GM23338 (cell line): Measurements from ENCODE around the gene CENPP. TPM values are rescaled to one million over a fixed set of nuclear protein-coding genes. Genes with fewer than 3 reads are reported as not detected.

Source experiments
- ATAC-seq: fragments of 200-7000 bp; cut with Tn5 transposase; 3 replicates; pipeline ENCODE4 v1.9.1; 2020
- DNase-seq: peaks from one replicate; pipeline ENCODE4 v3.0.0-alpha.2; 2015; ENCODE audit warnings: low spot score
- H2AFZ ChIP-seq: fragments of 200-600 bp; sonication (generic); 2 replicates; pipeline ENCODE4 v1.8.0; 2016; ENCODE audit warnings: antibody characterized with exemption, mild to moderate bottlenecking, moderate library complexity
- H3F3A ChIP-seq: fragments of 200-600 bp; sonication (generic); replicated peaks from 2 replicates; pipeline ENCODE4 v1.8.0; 2017; ENCODE audit warnings: antibody characterized with exemption, mixed run types, low read depth
- H3K27ac ChIP-seq: fragments of 200-600 bp; sonication (generic); 2 replicates; pipeline ENCODE4 v1.6.1; 2016; ENCODE audit warnings: low read depth
- H3K27me3 ChIP-seq: fragments of 200-600 bp; sonication (generic); 2 replicates; pipeline ENCODE4 v1.8.0; 2016; ENCODE audit warnings: mild to moderate bottlenecking, mixed run types, moderate library complexity; ENCODE audit not compliant: insufficient read depth
- H3K36me3 ChIP-seq: fragments of 200-600 bp; sonication (generic); 2 replicates; pipeline ENCODE4 v1.8.0; 2016; ENCODE audit warnings: mild to moderate bottlenecking; ENCODE audit not compliant: insufficient read depth
- H3K4me1 ChIP-seq: fragments of 200-600 bp; sonication (generic); 2 replicates; pipeline ENCODE4 v1.8.0; 2016; ENCODE audit warnings: mild to moderate bottlenecking, moderate library complexity; ENCODE audit not compliant: insufficient read depth
- H3K4me2 ChIP-seq: fragments of 200-600 bp; sonication (generic); 2 replicates; pipeline ENCODE4 v1.7.1; 2017; ENCODE audit warnings: mixed run types
- H3K4me3 ChIP-seq: fragments of 200-600 bp; sonication (generic); 2 replicates; pipeline ENCODE4 v1.6.1; 2016; ENCODE audit warnings: mixed run types
- H3K79me2 ChIP-seq: fragments of 200-600 bp; sonication (generic); replicated peaks from 2 replicates; pipeline ENCODE4 v1.8.0; 2017; ENCODE audit warnings: mild to moderate bottlenecking; ENCODE audit not compliant: insufficient read depth
- H3K9me2 ChIP-seq: fragments of 200-600 bp; sonication (generic); 2 replicates; pipeline ENCODE4 v1.8.0; 2017; ENCODE audit not compliant: insufficient read depth
- H4K20me1 ChIP-seq: fragments of 200-600 bp; sonication (generic); replicated peaks from 2 replicates; pipeline ENCODE4 v1.8.0; 2017; ENCODE audit warnings: mild to moderate bottlenecking; ENCODE audit not compliant: insufficient read depth
- H3K27ac Mint-ChIP-seq: 2 replicates; pipeline ENCODE4 v1.8.0; 2020; ENCODE audit warnings: inconsistent platforms, mild to moderate bottlenecking, moderate library complexity, mixed read lengths
- H3K27me3 Mint-ChIP-seq: 3 replicates; pipeline ENCODE4 v1.8.0; 2022; ENCODE audit warnings: low read depth, mild to moderate bottlenecking, moderate library complexity, mixed read lengths, inconsistent platforms; ENCODE audit not compliant: insufficient read depth, poor library complexity
- H3K36me3 Mint-ChIP-seq: 3 replicates; pipeline ENCODE4 v1.8.0; 2021; ENCODE audit warnings: low read depth, mild to moderate bottlenecking, inconsistent platforms, moderate library complexity, mixed read lengths
- H3K4me1 Mint-ChIP-seq: 3 replicates; pipeline ENCODE4 v1.8.0; 2020; ENCODE audit warnings: mild to moderate bottlenecking, inconsistent platforms, mixed read lengths
- H3K4me3 Mint-ChIP-seq: 3 replicates; pipeline ENCODE4 v1.8.0; 2021; ENCODE audit warnings: moderate library complexity, mild to moderate bottlenecking, inconsistent platforms, mixed read lengths
- H3K9me3 Mint-ChIP-seq: 3 replicates; pipeline ENCODE4 v1.8.0; 2020; ENCODE audit warnings: moderate library complexity, mild to moderate bottlenecking, inconsistent platforms, mixed read lengths
- CREB1 ChIP-seq: fragments of 250-450 bp; sonication (Bioruptor Pico); IDR thresholded peaks from 2 replicates; pipeline ENCODE4 v1.5.0; 2020; ENCODE audit warnings: low read depth, mild to moderate bottlenecking, moderate library complexity
- CTCF ChIP-seq, 2 experiments: fragments of 200-600 bp in 1 of 2; sonication (generic) in 1 of 2; conservative IDR thresholded peaks; 2 replicates each; pipeline versions ENCODE4 v1.5.1 to v1.6.1; 2016 to 2017; ENCODE audit warnings: antibody characterized with exemption in 2 of 2, low read depth in 2 of 2, mild to moderate bottlenecking in 2 of 2, moderate library complexity in 1 of 2
- EZH2 ChIP-seq: fragments of 200-600 bp; sonication (generic); IDR thresholded peaks from one replicate; pipeline ENCODE4 v1.8.0; 2017; ENCODE audit warnings: antibody characterized with exemption, mild to moderate bottlenecking, low read depth; ENCODE audit not compliant: unreplicated experiment
- EZH2phosphoT487 ChIP-seq: fragments of 200-600 bp; sonication (generic); IDR thresholded peaks from one replicate; pipeline ENCODE4 v1.8.1; 2018; ENCODE audit warnings: antibody characterized with exemption; ENCODE audit not compliant: unreplicated experiment
- JUNB ChIP-seq: IDR thresholded peaks from one replicate; pipeline ENCODE4 v1.6.1; 2016; ENCODE audit warnings: antibody characterized with exemption; ENCODE audit not compliant: unreplicated experiment
- NANOG ChIP-seq: IDR thresholded peaks from 2 replicates; pipeline ENCODE4 v1.6.1; 2016; ENCODE audit warnings: antibody characterized with exemption, borderline replicate concordance
- POLR2AphosphoS5 ChIP-seq: IDR thresholded peaks from 2 replicates; pipeline ENCODE4 v1.6.1; 2016; ENCODE audit warnings: antibody characterized with exemption, low read depth
- REST ChIP-seq: IDR thresholded peaks from one replicate; pipeline ENCODE4 v1.6.1; 2018; ENCODE audit warnings: antibody characterized with exemption; ENCODE audit not compliant: unreplicated experiment
- STAT1 ChIP-seq: IDR thresholded peaks from one replicate; pipeline ENCODE4 v1.6.1; 2016; ENCODE audit warnings: antibody characterized with exemption; ENCODE audit not compliant: unreplicated experiment
- ZNF114 ChIP-seq: fragments of 250-450 bp; sonication (Bioruptor Pico); IDR thresholded peaks from 2 replicates; pipeline ENCODE4 v1.5.0; 2020; ENCODE audit warnings: mild to moderate bottlenecking, moderate library complexity
- ZNF331 ChIP-seq: fragments of 250-450 bp; sonication (Bioruptor Pico); IDR thresholded peaks from 2 replicates; pipeline ENCODE4 v1.5.0; 2020; ENCODE audit warnings: low read depth, mild to moderate bottlenecking, moderate library complexity
- ZNF462 ChIP-seq: fragments of 250-450 bp; sonication (Bioruptor Pico); IDR thresholded peaks from 2 replicates; pipeline ENCODE4 v1.5.0; 2020; ENCODE audit warnings: mild to moderate bottlenecking, moderate library complexity
- polyA plus RNA-seq: library from polyadenylated mRNA; unstranded; fragments of >200 nt; fragmentation: Nextera tagmentation; extraction: Ambion mirVana; gene quantifications from 2 replicates; pipeline ENCODE4 v1.2.1, GENCODE V29; 2016
- total RNA-seq: library from RNA; depleted of rRNA; stranded (reverse); fragments of >200 nt; shearing (Covaris generic); gene quantifications from 2 replicates; pipeline ENCODE4 v1.2.3, GENCODE V29; 2014

Gene CENPP
- total and polyA plus RNA-seq, 2 experiments from 2014 or later, result 11.0 to 12.6 TPM

- TF ChIP-seq REST (no peak), NANOG (no peak), JUNB (no peak), EZH2phosphoT487 (no peak), CREB1 (no peak), ZNF114 (CRISPR knock-in tag) (no peak)
Measured at GRCh38 chr9:92612292-92612691, 286.5 kb downstream of the CENPP start (continued).

GRCh38 chr9:92612816-92613215 lies 287.1 kb downstream of the CENPP start:
- H3K36me3 ChIP-seq, result no peaks in the 10 kb centered on the region; the same call in 1 of the 2 replicates
- no peaks in the 10 kb centered on the region for H3K4me1 ChIP-seq
- H3F3A ChIP-seq, result no peaks in the 10 kb centered on the region
- H3K9me3 Mint-ChIP-seq, result no peaks in the 10 kb centered on the region
- no peak overlapping the region for H3K27ac ChIP-seq
- H2AFZ ChIP-seq, result no peak overlapping the region
- DNase-seq (no peak), ATAC-seq (no peak)
- no peak overlapping the region for H3K4me3 ChIP-seq
- H3K4me3 Mint-ChIP-seq, result no peak overlapping the region
- no peaks in the 10 kb centered on the region for H3K27me3 ChIP-seq
- no peak overlapping the region for H3K27ac Mint-ChIP-seq
- H3K4me1 Mint-ChIP-seq, result no peaks in the 10 kb centered on the region
- H3K9me2 ChIP-seq, result no peaks in the 10 kb centered on the region
- no peaks in the 10 kb centered on the region for H4K20me1 ChIP-seq
- H3K4me2 ChIP-seq, result no peak overlapping the region
- H3K79me2 ChIP-seq, result no peaks in the 10 kb centered on the region
- H3K36me3 Mint-ChIP-seq, result peaks cover 21% of the 10 kb centered on the region
- no peaks in the 10 kb centered on the region for H3K27me3 Mint-ChIP-seq
- TF ChIP-seq ZNF462 (CRISPR knock-in tag) (no peak), STAT1 (no peak), CTCF (conservative IDR thresholded peaks at IDR 0.05; ENCODE audit: low read depth in 2 of 2) (no peak), CREB1 (no peak), NANOG (no peak), POLR2AphosphoS5 (no peak), EZH2phosphoT487 (no peak), EZH2 (no peak), ZNF331 (CRISPR knock-in tag) (no peak), JUNB (no peak)
